Testis (tissue), 2 donors: ENCODE results near the gene CNIH3.

ENCODE experiments used
- CTCF ChIP-seq, 3 experiments: fragments of 450-650 bp in 2 of 3; fragments of 200-600 bp in 1 of 3; sonication (generic) in 1 of 3; IDR thresholded peaks; one replicate each; pipeline ENCODE4 v1.5.1; 2016 to 2019; ENCODE audit warnings: antibody characterized with exemption in 3 of 3, mild to moderate bottlenecking in 2 of 3, moderate library complexity in 1 of 3
- POLR2A ChIP-seq: fragments of 450-650 bp; IDR thresholded peaks from one replicate; pipeline ENCODE4 v1.6.1; 2017; ENCODE audit warnings: antibody characterized with exemption, mild to moderate bottlenecking, moderate library complexity

DNA sequence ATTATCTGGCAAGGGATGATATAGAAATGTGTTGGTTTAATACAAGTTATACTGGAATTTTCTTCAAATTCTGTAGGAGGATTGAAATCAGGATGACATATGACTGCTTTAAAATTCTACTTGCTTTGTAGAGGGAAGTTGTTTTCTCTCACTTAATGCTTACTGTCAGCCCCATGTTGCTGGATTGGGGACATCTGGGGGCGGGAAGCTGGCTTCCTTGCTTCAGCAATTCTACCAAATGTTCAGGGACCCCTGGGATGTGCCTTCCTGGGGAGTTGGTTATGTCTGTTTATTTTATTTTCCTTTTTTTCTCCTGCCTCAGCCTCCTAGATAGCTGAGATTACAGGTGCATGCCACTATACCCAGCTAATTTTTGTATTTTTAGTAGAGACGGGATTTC lies 63.5 kb downstream of the CNIH3 start:
- TF ChIP-seq CTCF (IDR thresholded peaks at IDR 0.05) (no peak), POLR2A (no peak)
